ENCODE results near the gene INTS1.

DNA sequence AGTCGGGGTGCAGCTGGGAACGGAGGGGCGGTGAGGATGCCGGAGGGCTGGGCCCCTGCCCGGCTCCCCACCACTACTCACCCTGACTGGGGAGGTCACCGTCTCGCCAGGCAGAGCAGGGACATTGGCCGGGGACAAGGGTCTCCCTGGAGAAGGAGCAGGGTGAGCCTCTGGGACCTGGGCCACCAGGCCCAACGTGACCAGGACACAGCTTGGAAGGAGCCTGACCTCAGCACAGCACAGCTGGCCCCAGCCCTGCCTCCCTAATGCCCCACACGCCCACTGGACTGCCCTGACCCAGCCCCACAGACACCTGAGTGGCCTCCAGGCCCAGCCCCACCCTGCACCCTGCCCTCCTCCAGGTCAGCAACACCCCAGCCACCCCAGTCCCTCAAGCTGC is 66.0 kb downstream of the INTS1 start:
- TF ChIP-seq, protein P1, sequence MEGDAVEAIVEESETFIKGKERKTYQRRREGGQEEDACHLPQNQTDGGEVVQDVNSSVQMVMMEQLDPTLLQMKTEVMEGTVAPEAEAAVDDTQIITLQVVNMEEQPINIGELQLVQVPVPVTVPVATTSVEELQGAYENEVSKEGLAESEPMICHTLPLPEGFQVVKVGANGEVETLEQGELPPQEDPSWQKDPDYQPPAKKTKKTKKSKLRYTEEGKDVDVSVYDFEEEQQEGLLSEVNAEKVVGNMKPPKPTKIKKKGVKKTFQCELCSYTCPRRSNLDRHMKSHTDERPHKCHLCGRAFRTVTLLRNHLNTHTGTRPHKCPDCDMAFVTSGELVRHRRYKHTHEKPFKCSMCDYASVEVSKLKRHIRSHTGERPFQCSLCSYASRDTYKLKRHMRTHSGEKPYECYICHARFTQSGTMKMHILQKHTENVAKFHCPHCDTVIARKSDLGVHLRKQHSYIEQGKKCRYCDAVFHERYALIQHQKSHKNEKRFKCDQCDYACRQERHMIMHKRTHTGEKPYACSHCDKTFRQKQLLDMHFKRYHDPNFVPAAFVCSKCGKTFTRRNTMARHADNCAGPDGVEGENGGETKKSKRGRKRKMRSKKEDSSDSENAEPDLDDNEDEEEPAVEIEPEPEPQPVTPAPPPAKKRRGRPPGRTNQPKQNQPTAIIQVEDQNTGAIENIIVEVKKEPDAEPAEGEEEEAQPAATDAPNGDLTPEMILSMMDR (IDR thresholded peaks at IDR 0.05; ENCODE audit: poor library complexity): no peak
- TF ChIP-seq EZH2 (IDR thresholded peaks at IDR 0.05; ENCODE audit: borderline replicate concordance) (no peak), EZH2phosphoT487 (IDR thresholded peaks at IDR 0.05; ENCODE audit: low read depth, severe bottlenecking, unreplicated experiment) (no peak)

Data from hepatocyte (in vitro differentiated cells).